Measurements from ENCODE around the gene KCNG3.

DNA sequence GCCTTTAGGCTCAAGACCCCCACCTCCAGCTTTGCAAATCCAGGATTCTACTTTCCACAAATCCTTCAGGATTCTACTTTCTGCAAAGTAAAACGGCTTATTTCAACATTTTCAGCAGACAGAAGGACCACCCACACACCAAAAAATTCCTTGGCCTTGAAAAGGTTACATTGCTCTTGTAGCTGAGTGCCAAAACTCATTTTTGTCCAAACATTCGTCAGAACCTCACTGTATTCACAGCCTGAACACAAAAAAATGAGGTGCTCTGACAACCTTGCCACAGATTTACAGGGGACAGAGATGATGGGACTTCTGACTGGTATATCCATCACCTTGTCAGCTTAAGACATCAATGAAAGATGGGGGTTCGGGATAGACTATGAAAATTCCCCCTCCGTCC, 69.7 kb downstream of the KCNG3 start:
- TF ChIP-seq, protein P1, sequence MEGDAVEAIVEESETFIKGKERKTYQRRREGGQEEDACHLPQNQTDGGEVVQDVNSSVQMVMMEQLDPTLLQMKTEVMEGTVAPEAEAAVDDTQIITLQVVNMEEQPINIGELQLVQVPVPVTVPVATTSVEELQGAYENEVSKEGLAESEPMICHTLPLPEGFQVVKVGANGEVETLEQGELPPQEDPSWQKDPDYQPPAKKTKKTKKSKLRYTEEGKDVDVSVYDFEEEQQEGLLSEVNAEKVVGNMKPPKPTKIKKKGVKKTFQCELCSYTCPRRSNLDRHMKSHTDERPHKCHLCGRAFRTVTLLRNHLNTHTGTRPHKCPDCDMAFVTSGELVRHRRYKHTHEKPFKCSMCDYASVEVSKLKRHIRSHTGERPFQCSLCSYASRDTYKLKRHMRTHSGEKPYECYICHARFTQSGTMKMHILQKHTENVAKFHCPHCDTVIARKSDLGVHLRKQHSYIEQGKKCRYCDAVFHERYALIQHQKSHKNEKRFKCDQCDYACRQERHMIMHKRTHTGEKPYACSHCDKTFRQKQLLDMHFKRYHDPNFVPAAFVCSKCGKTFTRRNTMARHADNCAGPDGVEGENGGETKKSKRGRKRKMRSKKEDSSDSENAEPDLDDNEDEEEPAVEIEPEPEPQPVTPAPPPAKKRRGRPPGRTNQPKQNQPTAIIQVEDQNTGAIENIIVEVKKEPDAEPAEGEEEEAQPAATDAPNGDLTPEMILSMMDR (IDR thresholded peaks at IDR 0.05): no peak
- no peak for TF ChIP-seq EP300 (IDR thresholded peaks at IDR 0.05)
- no peak for TF ChIP-seq POLR2A (IDR thresholded peaks at IDR 0.05)
